ENCODE measurements around the gene UPB1.
"Not testable (repeated sequence)": the region's sequence is repeated elsewhere in the genome, so short reads cannot be mapped to it uniquely, and the experiment has no call there.

The UPB1 gene

GRCh38 chr22:24482575-24482974 is 12.6 kb upstream of the UPB1 start:
- DNase-seq = peak; percentile 59

- no peak for DNase-seq
Measured at GRCh38 chr22:24482998-24483397, 12.1 kb upstream of the UPB1 start.

- DNase-seq = no peak
Measured at GRCh38 chr22:24483976-24484545, 11.1 kb upstream of the UPB1 start.

GRCh38 chr22:24485170-24485569 is 10.0 kb upstream of the UPB1 start:
- no peak for DNase-seq

- no peak for DNase-seq
Measured at GRCh38 chr22:24485608-24486007, 9.5 kb upstream of the UPB1 start.

GRCh38 chr22:24486501-24486921 is 8.6 kb upstream of the UPB1 start:
- DNase-seq = no peak

- no peak for DNase-seq
Measured at GRCh38 chr22:24489011-24489410, 6.1 kb upstream of the UPB1 start.

GRCh38 chr22:24489434-24489833 is 5.7 kb upstream of the UPB1 start:
- DNase-seq = not testable (repeated sequence)

- no peak for DNase-seq
Measured at GRCh38 chr22:24492391-24492790, 2.7 kb upstream of the UPB1 start.

GRCh38 chr22:24494167-24494527 is 985 bp upstream of the UPB1 start:
- no peak for DNase-seq

- no peak for DNase-seq
Measured at GRCh38 chr22:24495365-24495675, 188 bp downstream of the UPB1 start.

- no peak for DNase-seq
Measured at GRCh38 chr22:24496234-24496633, 1.1 kb downstream of the UPB1 start.

GRCh38 chr22:24496661-24497060 is 1.5 kb downstream of the UPB1 start:
- DNase-seq = no peak

- no peak for DNase-seq
Measured at GRCh38 chr22:24497841-24498258, 2.7 kb downstream of the UPB1 start.

GRCh38 chr22:24498824-24499223 is 3.7 kb downstream of the UPB1 start:
- DNase-seq = no peak

GRCh38 chr22:24499706-24500276 is 4.7 kb downstream of the UPB1 start:
- DNase-seq = no peak

GRCh38 chr22:24500277-24500820 is 5.2 kb downstream of the UPB1 start:
- DNase-seq = no peak

GRCh38 chr22:24501301-24502005 is 6.3 kb downstream of the UPB1 start:
- no peak for DNase-seq

GRCh38 chr22:24502034-24502433 is 6.9 kb downstream of the UPB1 start:
- DNase-seq = no peak

GRCh38 chr22:24502541-24502940 is 7.4 kb downstream of the UPB1 start:
- no peak for DNase-seq

GRCh38 chr22:24503137-24503842 is 8.2 kb downstream of the UPB1 start:
- DNase-seq = no peak

GRCh38 chr22:24503843-24504338 is 8.8 kb downstream of the UPB1 start:
- DNase-seq = no peak

GRCh38 chr22:24504540-24504939 is 9.4 kb downstream of the UPB1 start:
- no peak for DNase-seq
